Measurements from ENCODE around the gene MCTP1.

The MCTP1 gene

DNA sequence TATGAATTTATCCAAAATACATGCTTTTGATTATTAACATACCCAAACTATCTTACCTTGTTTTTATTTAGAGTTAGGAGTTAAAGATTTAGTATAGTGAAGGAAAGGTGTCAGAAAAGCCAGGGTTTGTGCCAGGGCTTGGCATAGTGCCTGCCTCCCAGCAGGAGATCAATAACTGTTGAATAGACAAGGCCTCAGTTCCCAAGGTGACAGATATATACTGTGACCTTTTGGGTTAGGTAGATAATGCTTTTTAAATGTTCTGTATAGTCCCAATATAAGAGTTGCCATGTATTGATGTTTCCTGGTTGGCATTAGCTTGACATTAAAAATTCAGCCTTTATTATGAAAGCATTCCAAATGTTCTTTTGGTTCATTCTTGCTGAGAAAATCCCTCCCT is 121.8 kb downstream of the MCTP1 start:
- Histone ChIP-seq H3K27ac (ENCODE audit: low read length) (no peak overlapping the region), H2AFZ (ENCODE audit: low read length) (no peak overlapping the region), H3K4me1 (ENCODE audit: low read length) (no peaks in the 10 kb centered on the region), H3K4me3 (ENCODE audit: low read length) (no peak overlapping the region), H3K27me3 (replicated peaks; ENCODE audit: insufficient read depth, low read length) (no peaks in the 10 kb centered on the region), H3K79me2 (ENCODE audit: low read length) (no peaks in the 10 kb centered on the region), H3K36me3 (replicated peaks; ENCODE audit: insufficient read depth, low read length) (no peaks in the 10 kb centered on the region), H3K4me2 (ENCODE audit: low read depth, low read length) (no peak overlapping the region), H4K20me1 (ENCODE audit: insufficient read depth, low read length) (no peaks in the 10 kb centered on the region), H3F3A (ENCODE audit: insufficient read depth, low read length) (no peaks in the 10 kb centered on the region), H3K9me2 (replicated peaks; ENCODE audit: insufficient read depth, low read length) (no peaks in the 10 kb centered on the region), H3K9me3 (replicated peaks; ENCODE audit: insufficient read depth, low read length) (no peaks in the 10 kb centered on the region), H3K9ac (ENCODE audit: low read length) (no peak overlapping the region)
- TF ChIP-seq EZH2phosphoT487 (IDR thresholded peaks at IDR 0.05; ENCODE audit: low read length) = no peak
- TF ChIP-seq EZH2 (optimal IDR thresholded peaks at IDR 0.05; ENCODE audit: low read depth, low read length) = no peak
- TF ChIP-seq CTCF (IDR thresholded peaks at IDR 0.05; ENCODE audit: low read length) = no peak
- no peak for DNase-seq

DNA sequence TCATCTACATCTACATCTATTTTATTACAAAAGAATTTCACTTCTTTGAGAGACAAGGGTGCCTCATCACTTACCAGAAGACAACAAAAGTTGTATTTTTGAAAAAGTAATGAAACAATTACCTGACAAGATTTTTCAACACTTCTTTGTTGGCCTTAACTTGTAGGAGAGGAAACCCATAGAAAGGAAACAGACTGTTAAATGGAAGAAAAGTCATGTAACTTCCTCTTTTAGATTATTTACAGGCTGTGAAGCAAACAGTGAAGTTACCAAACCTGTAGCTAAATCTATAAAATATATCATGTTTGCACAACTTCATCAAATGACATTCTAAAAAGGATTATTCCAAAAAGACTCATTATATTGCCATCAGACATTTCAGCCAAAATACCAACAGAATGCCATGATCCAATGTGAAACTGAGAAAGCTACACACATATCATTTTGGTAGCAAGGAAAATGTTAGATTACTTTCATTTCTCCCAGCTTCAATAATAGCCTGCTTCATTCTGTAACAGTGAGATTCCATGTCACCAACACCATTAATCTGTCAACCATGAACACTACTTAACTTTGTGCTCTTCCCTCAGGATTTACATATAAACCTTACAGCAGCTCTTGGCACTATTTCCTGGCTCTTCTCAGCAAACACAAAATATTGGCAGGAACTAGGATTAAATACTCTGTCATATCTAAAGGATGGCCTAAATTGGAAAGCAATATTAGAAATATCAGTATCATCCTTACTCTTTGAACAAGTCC is 122.5 kb downstream of the MCTP1 start:
- H3K4me3 ChIP-seq (ENCODE audit: low read length) = no peak overlapping the region
- H3K27me3 ChIP-seq (replicated peaks; ENCODE audit: insufficient read depth, low read length) = no peaks in the 10 kb centered on the region
- H3K4me1 ChIP-seq (ENCODE audit: low read length) = no peaks in the 10 kb centered on the region
- no peak overlapping the region for H3K9ac ChIP-seq (ENCODE audit: low read length)
- H3K9me2 ChIP-seq (replicated peaks; ENCODE audit: insufficient read depth, low read length) = no peaks in the 10 kb centered on the region
- H3F3A ChIP-seq (ENCODE audit: insufficient read depth, low read length) = no peaks in the 10 kb centered on the region
- DNase-seq = no peak
- H3K9me3 ChIP-seq (replicated peaks; ENCODE audit: insufficient read depth, low read length) = no peaks in the 10 kb centered on the region
- no peak overlapping the region for H3K27ac ChIP-seq (ENCODE audit: low read length)
- no peaks in the 10 kb centered on the region for H3K79me2 ChIP-seq (ENCODE audit: low read length)
- no peaks in the 10 kb centered on the region for H3K36me3 ChIP-seq (replicated peaks; ENCODE audit: insufficient read depth, low read length)
- TF ChIP-seq EZH2phosphoT487 (IDR thresholded peaks at IDR 0.05; ENCODE audit: low read length) (no peak), EZH2 (optimal IDR thresholded peaks at IDR 0.05; ENCODE audit: low read depth, low read length) (no peak), CTCF (IDR thresholded peaks at IDR 0.05; ENCODE audit: low read length) (no peak)
- no peaks in the 10 kb centered on the region for H4K20me1 ChIP-seq (ENCODE audit: insufficient read depth, low read length)
- no peak overlapping the region for H3K4me2 ChIP-seq (ENCODE audit: low read depth, low read length)
- no peak overlapping the region for H2AFZ ChIP-seq (ENCODE audit: low read length)

GRCh38 chr5:95159603-95160002 is 125.3 kb downstream of the MCTP1 start:
- Histone ChIP-seq H3K4me3 (ENCODE audit: low read length) (no peak overlapping the region), H2AFZ (ENCODE audit: low read length) (no peak overlapping the region), H4K20me1 (ENCODE audit: insufficient read depth, low read length) (no peaks in the 10 kb centered on the region), H3K9me3 (replicated peaks; ENCODE audit: insufficient read depth, low read length) (no peaks in the 10 kb centered on the region), H3K27ac (ENCODE audit: low read length) (no peak overlapping the region), H3K79me2 (ENCODE audit: low read length) (no peaks in the 10 kb centered on the region), H3K27me3 (replicated peaks; ENCODE audit: insufficient read depth, low read length) (no peaks in the 10 kb centered on the region), H3K9ac (ENCODE audit: low read length) (no peak overlapping the region), H3K4me2 (ENCODE audit: low read depth, low read length) (no peak overlapping the region), H3K4me1 (ENCODE audit: low read length) (no peaks in the 10 kb centered on the region), H3K9me2 (replicated peaks; ENCODE audit: insufficient read depth, low read length) (no peaks in the 10 kb centered on the region), H3F3A (ENCODE audit: insufficient read depth, low read length) (no peaks in the 10 kb centered on the region), H3K36me3 (replicated peaks; ENCODE audit: insufficient read depth, low read length) (no peaks in the 10 kb centered on the region)
- TF ChIP-seq EZH2 (optimal IDR thresholded peaks at IDR 0.05; ENCODE audit: low read depth, low read length) (no peak), CTCF (IDR thresholded peaks at IDR 0.05; ENCODE audit: low read length) (no peak), EZH2phosphoT487 (IDR thresholded peaks at IDR 0.05; ENCODE audit: low read length) (no peak)
- no peak for DNase-seq

Data from MM.1S (cell line).